T-helper 17 cell (primary cell): ENCODE data around the gene IGDCC3. TPM values are rescaled to one million over a fixed set of nuclear protein-coding genes. Genes with fewer than 3 reads are reported as not detected.

Experiments used
- ATAC-seq: fragments of 150-1000 bp; cut with Tn5 transposase; 2 replicates; pipeline ENCODE4 v1.10.0; 2021; ENCODE audit warnings: mild to moderate bottlenecking, moderate library complexity
- DNase-seq, 3 donors: peaks; one replicate each; pipeline versions ENCODE4 v3.0.0 to v3.0.0-alpha.2; 2020 to 2021
- H3K9me3 ChIP-seq: one replicate; pipeline ENCODE4 v1.7.0; 2013; ENCODE audit warnings: low read length, mild to moderate bottlenecking; ENCODE audit not compliant: control insufficient read depth, poor library complexity, severe bottlenecking
- H3K27ac Mint-ChIP-seq: one replicate; pipeline ENCODE4 v1.8.0; 2022; ENCODE audit warnings: mild to moderate bottlenecking, moderate library complexity, mixed read lengths
- H3K27me3 Mint-ChIP-seq: one replicate; pipeline ENCODE4 v1.8.0; 2022; ENCODE audit warnings: mixed read lengths
- H3K36me3 Mint-ChIP-seq: one replicate; pipeline ENCODE4 v1.8.0; 2022; ENCODE audit warnings: low read depth, mixed read lengths
- H3K4me1 Mint-ChIP-seq: one replicate; pipeline ENCODE4 v1.8.0; 2022; ENCODE audit warnings: mild to moderate bottlenecking, mixed read lengths
- H3K4me3 Mint-ChIP-seq: one replicate; pipeline ENCODE4 v1.8.0; 2022; ENCODE audit warnings: mild to moderate bottlenecking, moderate library complexity, mixed read lengths
- total RNA-seq, 4 donors: library from RNA in 2 of 4; stranded (reverse) in 2 of 4; gene quantifications; one replicate each; pipeline ENCODE4 v1.2.3 and lab custom pipeline; 2022 to 2026

The IGDCC3 gene
- total RNA-seq, 2 donors from 2014 or later = not detected

DNA sequence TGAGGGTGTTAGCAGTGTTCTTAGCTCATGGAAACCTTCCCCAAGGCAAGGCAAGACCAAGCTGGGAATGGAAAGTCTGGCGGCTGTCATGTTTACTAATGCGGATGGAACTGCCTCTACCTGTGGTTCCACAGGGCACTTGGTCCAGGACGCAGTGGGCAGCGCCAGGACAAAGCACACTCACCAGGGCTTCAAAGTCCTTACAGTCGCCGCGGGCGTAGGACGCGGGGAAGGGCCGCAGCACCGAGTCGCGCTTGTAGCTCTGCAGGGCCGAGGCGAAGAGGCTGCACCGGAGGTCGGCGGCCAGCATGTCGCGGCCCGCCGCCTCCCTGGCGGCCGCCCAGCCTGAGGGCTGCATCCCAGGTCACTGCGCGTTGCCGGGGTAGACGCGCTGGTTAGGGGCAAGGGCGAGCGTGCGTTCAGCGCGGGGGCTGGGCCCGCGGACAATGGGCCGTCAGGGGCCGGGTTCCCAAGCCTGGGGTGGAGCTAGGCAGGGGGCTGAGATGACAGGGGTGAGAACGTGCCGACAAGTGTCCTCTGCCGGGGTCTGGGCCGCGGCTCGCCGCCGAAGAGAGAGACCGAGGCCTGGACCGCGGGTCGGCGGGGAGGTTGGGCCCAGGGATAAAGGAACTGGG lies 91.6 kb downstream of the IGDCC3 start:
- peaks cover 4% of the 10 kb centered on the region for H3K36me3 Mint-ChIP-seq
- H3K9me3 ChIP-seq = no peaks in the 10 kb centered on the region
- DNase-seq (peak in 2 of 3 donors; percentile 16), ATAC-seq (peak; percentile 19)
- H3K4me1 Mint-ChIP-seq = peaks cover 28% of the 10 kb centered on the region
- peak overlapping the region; percentile 87 for H3K4me3 Mint-ChIP-seq
- H3K27ac Mint-ChIP-seq = peak overlapping the region; percentile 91
- H3K27me3 Mint-ChIP-seq = no peaks in the 10 kb centered on the region

GRCh38 chr15:65285291-65286068 lies 92.3 kb downstream of the IGDCC3 start:
- peak overlapping the region; percentile 87 for H3K4me3 Mint-ChIP-seq
- H3K36me3 Mint-ChIP-seq = peaks cover 4% of the 10 kb centered on the region
- H3K9me3 ChIP-seq = no peaks in the 10 kb centered on the region
- H3K27me3 Mint-ChIP-seq = no peaks in the 10 kb centered on the region
- DNase-seq (no peak), ATAC-seq (no peak)
- H3K27ac Mint-ChIP-seq = peak overlapping the region; percentile 91
- peaks cover 30% of the 10 kb centered on the region for H3K4me1 Mint-ChIP-seq

DNA sequence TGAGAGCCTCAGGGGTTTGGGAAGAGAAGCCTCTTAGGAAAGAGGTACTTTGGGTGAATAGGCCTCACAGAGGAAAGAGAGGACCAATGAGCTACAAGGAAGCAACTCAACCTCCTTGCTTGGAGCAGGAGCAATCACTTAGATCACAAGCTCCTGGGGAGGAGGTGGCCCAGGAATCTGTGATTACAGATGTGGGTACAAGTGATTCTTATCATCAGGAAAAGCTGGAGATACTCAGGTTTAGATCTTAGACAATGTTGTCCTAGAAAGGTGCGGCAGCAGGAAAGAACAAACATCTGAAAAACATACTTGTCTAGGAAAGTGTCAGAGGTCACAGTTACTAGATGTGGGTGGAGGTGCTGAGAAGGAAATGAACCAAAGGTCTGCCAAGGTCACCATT lies 99.3 kb downstream of the IGDCC3 start:
- H3K9me3 ChIP-seq = no peaks in the 10 kb centered on the region
- peaks cover 6% of the 10 kb centered on the region for H3K36me3 Mint-ChIP-seq
- no peaks in the 10 kb centered on the region for H3K27me3 Mint-ChIP-seq
- DNase-seq (no peak), ATAC-seq (no peak)
- no peak overlapping the region for H3K4me3 Mint-ChIP-seq
- H3K4me1 Mint-ChIP-seq = peaks cover 33% of the 10 kb centered on the region
- H3K27ac Mint-ChIP-seq = no peak overlapping the region

Other genes starting within 250 kb of the IGDCC3 start
- 10 to 100 TPM; 20.3 to 23.4 TPM for gene PDCD7, start 244.2 kb downstream of the IGDCC3 start, total RNA-seq
- gene CLPX, start 192.7 kb downstream of the IGDCC3 start, total RNA-seq = 10 to 100 TPM; 30.8 to 35.0 TPM
- gene CILP, start 166.5 kb downstream of the IGDCC3 start, total RNA-seq = under 1 TPM; 0.22 to 0.26 TPM
- gene PARP16, start 91.1 kb downstream of the IGDCC3 start, total RNA-seq = 10 to 100 TPM; 11.5 to 13.8 TPM
- not detected for gene RNU5A-1, start 82.0 kb downstream of the IGDCC3 start, total RNA-seq
- gene RNU5B-1, start 73.3 kb downstream of the IGDCC3 start, total RNA-seq = not detected
- under 1 TPM; 0.07 to 0.10 TPM for gene IGDCC4, start 44.9 kb upstream of the IGDCC3 start, total RNA-seq
- gene DPP8, start 139.7 kb upstream of the IGDCC3 start, total RNA-seq = 10 to 100 TPM; 37.9 to 42.9 TPM
- gene HACD3, start 152.5 kb upstream of the IGDCC3 start, total RNA-seq = 10 to 100 TPM; 14.3 to 14.8 TPM
- 10 to 100 TPM; 19.2 to 23.7 TPM for gene INTS14, start 233.1 kb upstream of the IGDCC3 start, total RNA-seq
- 1 to 10 TPM; 4.0 to 5.9 TPM for gene SLC24A1, start 243.9 kb upstream of the IGDCC3 start, total RNA-seq